ENCODE results near the gene RNF223. TPM values are rescaled to one million over a fixed set of nuclear protein-coding genes. Genes with fewer than 3 reads are reported as not detected.
"Not testable (repeated sequence)": the region's sequence is repeated elsewhere in the genome, so short reads cannot be mapped to it uniquely, and the experiment has no call there.

The RNF223 gene
- total RNA-seq, 1 experiment from 2014 or later, result not detected

GRCh38 chr1:1087351-1088028 lies 13.4 kb upstream of the RNF223 start:
- no peak for DNase-seq (ENCODE audit: low spot score)

GRCh38 chr1:1086911-1087341 lies 12.8 kb upstream of the RNF223 start:
- DNase-seq (ENCODE audit: low spot score), result no peak

GRCh38 chr1:1085911-1086841 lies 12.1 kb upstream of the RNF223 start:
- no peak for DNase-seq (ENCODE audit: low spot score)

GRCh38 chr1:1085171-1085841 lies 11.2 kb upstream of the RNF223 start:
- DNase-seq (ENCODE audit: low spot score), result no peak

- no peak for DNase-seq (ENCODE audit: low spot score)
Observed at GRCh38 chr1:1084372-1085170, 10.5 kb upstream of the RNF223 start.

GRCh38 chr1:1083416-1084371 lies 9.6 kb upstream of the RNF223 start:
- no peak for DNase-seq (ENCODE audit: low spot score)

- DNase-seq (ENCODE audit: low spot score), result no peak
Observed at GRCh38 chr1:1082776-1083415, 8.8 kb upstream of the RNF223 start.

GRCh38 chr1:1082239-1082775 lies 8.2 kb upstream of the RNF223 start:
- DNase-seq (ENCODE audit: low spot score), result no peak

- no peak for DNase-seq (ENCODE audit: low spot score)
Observed at GRCh38 chr1:1081311-1082238, 7.5 kb upstream of the RNF223 start.

- DNase-seq (ENCODE audit: low spot score), result no peak
Observed at GRCh38 chr1:1080951-1081310, 6.8 kb upstream of the RNF223 start.

GRCh38 chr1:1080122-1080757 lies 6.1 kb upstream of the RNF223 start:
- DNase-seq (ENCODE audit: low spot score), result peak; percentile 49

GRCh38 chr1:1079408-1080121 lies 5.5 kb upstream of the RNF223 start:
- peak; percentile 90 for DNase-seq (ENCODE audit: low spot score)

- DNase-seq (ENCODE audit: low spot score), result not testable (repeated sequence)
Observed at GRCh38 chr1:1077396-1077795, 3.3 kb upstream of the RNF223 start.

- DNase-seq (ENCODE audit: low spot score), result no peak
Observed at GRCh38 chr1:1075148-1075935, 1.2 kb upstream of the RNF223 start.

- DNase-seq (ENCODE audit: low spot score), result no peak
Observed at GRCh38 chr1:1074631-1075147, 583 bp upstream of the RNF223 start.
